ENCODE data around the gene KRT32. TPM values are rescaled to one million over a fixed set of nuclear protein-coding genes. Genes with fewer than 3 reads are reported as not detected.

Gene KRT32
- total RNA-seq, 1 experiment from 2014 or later: not detected

DNA sequence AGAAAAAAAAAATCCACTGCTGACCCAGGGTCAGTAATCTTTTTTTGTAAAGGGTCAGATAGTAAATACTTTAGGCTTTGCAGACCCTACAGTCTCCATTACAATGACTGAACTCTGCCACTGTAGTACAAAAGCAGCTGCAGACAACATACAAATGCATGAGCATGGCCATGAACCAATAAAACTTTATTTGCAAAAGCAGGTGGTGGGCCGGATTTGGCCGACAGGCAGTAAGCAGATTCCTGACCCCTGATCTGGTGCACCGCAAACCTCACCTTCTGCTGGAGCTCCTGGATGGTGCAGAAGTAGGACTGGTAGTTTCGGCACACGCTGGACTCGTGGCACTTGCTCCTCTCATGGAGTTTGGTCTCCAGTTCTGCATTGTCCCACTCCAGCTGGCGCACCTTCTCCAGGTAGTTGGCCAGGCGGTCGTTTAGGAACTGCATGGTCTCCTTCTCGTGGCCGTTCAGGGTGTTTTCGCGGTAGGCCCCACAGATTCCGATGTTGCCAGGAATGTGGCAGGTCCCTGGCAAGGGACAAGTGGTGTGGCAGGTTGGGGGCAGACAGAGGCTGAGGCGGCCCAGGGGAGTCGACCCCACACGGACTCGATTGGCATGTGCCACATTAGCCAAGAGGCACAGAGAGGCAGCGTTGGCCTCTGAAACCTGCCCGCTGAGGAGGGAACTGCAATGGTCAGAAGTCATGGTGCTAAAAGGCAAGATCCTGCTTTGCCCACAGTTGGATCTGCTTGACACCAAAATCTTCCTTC, 55.9 kb downstream of the KRT32 start:
- H3K36me3 Mint-ChIP-seq (ENCODE audit: insufficient read depth, unreplicated experiment): no peaks in the 10 kb centered on the region
- Histone ChIP-seq H3K4me3 (ENCODE audit: low read depth, low read length) (no peak overlapping the region), H3K36me3 (ENCODE audit: control insufficient read depth, insufficient read depth, low read length) (no peaks in the 10 kb centered on the region), H3K4me1 (peaks cover 34% of the 10 kb centered on the region), H3K27me3 (replicated peaks; ENCODE audit: control insufficient read depth, insufficient read depth, low read length) (no peaks in the 10 kb centered on the region), H3K9me3 (no peaks in the 10 kb centered on the region)
- CTCF ChIA-PET: no interaction called here
- no TSS peak for BruUV-seq (replicated peaks)
- H3K27me3 Mint-ChIP-seq (ENCODE audit: insufficient read depth, unreplicated experiment): no peaks in the 10 kb centered on the region
- POLR2A ChIA-PET: no interaction called here
- no peaks in the 10 kb centered on the region for H3K9me3 Mint-ChIP-seq (ENCODE audit: unreplicated experiment)
- H3K4me3 Mint-ChIP-seq (ENCODE audit: unreplicated experiment): no peak overlapping the region
- no peak for DNase-seq
- intact Hi-C loops (cut with micrococcal nuclease; ENCODE audit: unreplicated experiment): loop anchor here (10.0 kb wide), 2 partner anchors 56 to 114 kb away; partner anchors contain the start of genes KRT19 and KRT33A
- TF ChIP-seq, protein P1, sequence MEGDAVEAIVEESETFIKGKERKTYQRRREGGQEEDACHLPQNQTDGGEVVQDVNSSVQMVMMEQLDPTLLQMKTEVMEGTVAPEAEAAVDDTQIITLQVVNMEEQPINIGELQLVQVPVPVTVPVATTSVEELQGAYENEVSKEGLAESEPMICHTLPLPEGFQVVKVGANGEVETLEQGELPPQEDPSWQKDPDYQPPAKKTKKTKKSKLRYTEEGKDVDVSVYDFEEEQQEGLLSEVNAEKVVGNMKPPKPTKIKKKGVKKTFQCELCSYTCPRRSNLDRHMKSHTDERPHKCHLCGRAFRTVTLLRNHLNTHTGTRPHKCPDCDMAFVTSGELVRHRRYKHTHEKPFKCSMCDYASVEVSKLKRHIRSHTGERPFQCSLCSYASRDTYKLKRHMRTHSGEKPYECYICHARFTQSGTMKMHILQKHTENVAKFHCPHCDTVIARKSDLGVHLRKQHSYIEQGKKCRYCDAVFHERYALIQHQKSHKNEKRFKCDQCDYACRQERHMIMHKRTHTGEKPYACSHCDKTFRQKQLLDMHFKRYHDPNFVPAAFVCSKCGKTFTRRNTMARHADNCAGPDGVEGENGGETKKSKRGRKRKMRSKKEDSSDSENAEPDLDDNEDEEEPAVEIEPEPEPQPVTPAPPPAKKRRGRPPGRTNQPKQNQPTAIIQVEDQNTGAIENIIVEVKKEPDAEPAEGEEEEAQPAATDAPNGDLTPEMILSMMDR (IDR thresholded peaks at IDR 0.05; ENCODE audit: insufficient read depth in 1 of 2, low read depth in 1 of 2, low read length in 1 of 2, severe bottlenecking in 1 of 2, unreplicated experiment in 1 of 2): no peak
- peaks cover 43% of the 10 kb centered on the region for H3K4me1 Mint-ChIP-seq (ENCODE audit: low read depth, unreplicated experiment)
- H3K27ac Mint-ChIP-seq (ENCODE audit: unreplicated experiment): no peak overlapping the region

Small RNA genes within 50 kb of the gene (microRNA-seq; reads per million reads assigned to microRNA genes)
- 0.56 reads per million for gene MIR6510

Other genes with a start within 250 kb of the KRT32 start
- not detected in 2 replicates for gene KRTAP9-2, start 240.7 kb downstream of the KRT32 start, total RNA-seq (2022)
- not detected in 2 replicates for gene KRTAP9-3, start 234.9 kb downstream of the KRT32 start, total RNA-seq (2022)
- gene KRTAP9-8, start 229.4 kb downstream of the KRT32 start, total RNA-seq (2022): not detected in 2 replicates
- not detected in 2 replicates for gene KRTAP9-4, start 217.7 kb downstream of the KRT32 start, total RNA-seq (2022)
- gene KRTAP9-9, start 212.0 kb downstream of the KRT32 start, total RNA-seq (2022): not detected in 2 replicates
- gene KRTAP9-6, start 202.0 kb downstream of the KRT32 start, total RNA-seq (2022): not detected in 2 replicates
- not detected in 2 replicates for gene KRTAP9-7, start 191.7 kb downstream of the KRT32 start, total RNA-seq (2022)
- not detected in 2 replicates for gene KRTAP29-1, start 164.5 kb downstream of the KRT32 start, total RNA-seq (2022)
- gene KRTAP16-1, start 158.1 kb downstream of the KRT32 start, total RNA-seq (2022): not detected in 2 replicates
- gene KRTAP17-1, start 151.7 kb downstream of the KRT32 start, total RNA-seq (2022): not detected in 2 replicates
- gene KRT33A, start 116.6 kb downstream of the KRT32 start, total RNA-seq (2022): not detected in 2 replicates
- gene KRT33B, start 97.6 kb downstream of the KRT32 start, total RNA-seq (2022): not detected in 2 replicates
- not detected in 2 replicates for gene KRT34, start 85.1 kb downstream of the KRT32 start, total RNA-seq (2022)
- not detected in 2 replicates for gene KRT31, start 69.8 kb downstream of the KRT32 start, total RNA-seq (2022)
- gene KRT37, start 42.8 kb downstream of the KRT32 start, total RNA-seq (2022): not detected in 2 replicates
- gene KRT38, start 26.4 kb downstream of the KRT32 start, total RNA-seq (2022): not detected in 2 replicates
- not detected in 2 replicates for gene KRT35, start 13.8 kb upstream of the KRT32 start, total RNA-seq (2022)
- not detected in 2 replicates for gene KRT36, start 22.5 kb upstream of the KRT32 start, total RNA-seq (2022)
- 0.35 TPM in 1 of 2 replicates, not detected in the other for gene KRT13, start 38.2 kb upstream of the KRT32 start, total RNA-seq (2022)
- gene KRT15, start 51.5 kb upstream of the KRT32 start, total RNA-seq (2022): 5.3 and 10.5 TPM in 2 replicates
- 975 and 1,121 TPM in 2 replicates for gene KRT19, start 60.9 kb upstream of the KRT32 start, total RNA-seq (2022)
- gene KRT9, start 104.7 kb upstream of the KRT32 start, total RNA-seq (2022): not detected in 2 replicates
- gene KRT14, start 119.5 kb upstream of the KRT32 start, total RNA-seq (2022): not detected in 2 replicates
- gene KRT16, start 145.4 kb upstream of the KRT32 start, total RNA-seq (2022): not detected in 2 replicates
- 2.8 and 3.4 TPM in 2 replicates for gene KRT17, start 157.2 kb upstream of the KRT32 start, total RNA-seq (2022)
- 759 and 783 TPM in 2 replicates for gene EIF1, start 221.5 kb upstream of the KRT32 start, total RNA-seq (2022)
- 0.75 TPM in 1 of 2 replicates, not detected in the other for gene GAST, start 244.9 kb upstream of the KRT32 start, total RNA-seq (2022)

Measured in Caco-2 (cell line).